Transverse colon (tissue), 4 donors: ENCODE measurements around the gene FAHD1.

Experiments
- EP300 ChIP-seq: sonication (generic); formaldehyde crosslinking; IDR thresholded peaks from one replicate; pipeline ENCODE4 v1.6.1; 2017; ENCODE audit warnings: antibody characterized with exemption, low read depth
- POLR2A ChIP-seq: fragments of 450-650 bp; IDR thresholded peaks from one replicate; pipeline ENCODE4 v1.6.1; 2016; ENCODE audit warnings: antibody characterized with exemption, mild to moderate bottlenecking, moderate library complexity
- POLR2AphosphoS5 ChIP-seq, 3 donors: sonication (generic); formaldehyde crosslinking; IDR thresholded peaks; one replicate each; pipeline ENCODE4 v1.6.1; 2016; ENCODE audit warnings: antibody characterized with exemption in 3 of 3
- TF ChIP-seq, protein P1 (sequence below), 5 experiments: fragments of 200-600 bp in 3 of 5; fragments of 450-650 bp in 2 of 5; sonication (generic) in 3 of 5; IDR thresholded peaks; 1 replicate in 2 of 5; 2 replicates in 3 of 5; pipeline ENCODE4 v1.5.1; 2016 to 2017; ENCODE audit warnings: antibody characterized with exemption in 5 of 5, inconsistent platforms in 3 of 5, mild to moderate bottlenecking in 2 of 5, moderate library complexity in 1 of 5

DNA sequence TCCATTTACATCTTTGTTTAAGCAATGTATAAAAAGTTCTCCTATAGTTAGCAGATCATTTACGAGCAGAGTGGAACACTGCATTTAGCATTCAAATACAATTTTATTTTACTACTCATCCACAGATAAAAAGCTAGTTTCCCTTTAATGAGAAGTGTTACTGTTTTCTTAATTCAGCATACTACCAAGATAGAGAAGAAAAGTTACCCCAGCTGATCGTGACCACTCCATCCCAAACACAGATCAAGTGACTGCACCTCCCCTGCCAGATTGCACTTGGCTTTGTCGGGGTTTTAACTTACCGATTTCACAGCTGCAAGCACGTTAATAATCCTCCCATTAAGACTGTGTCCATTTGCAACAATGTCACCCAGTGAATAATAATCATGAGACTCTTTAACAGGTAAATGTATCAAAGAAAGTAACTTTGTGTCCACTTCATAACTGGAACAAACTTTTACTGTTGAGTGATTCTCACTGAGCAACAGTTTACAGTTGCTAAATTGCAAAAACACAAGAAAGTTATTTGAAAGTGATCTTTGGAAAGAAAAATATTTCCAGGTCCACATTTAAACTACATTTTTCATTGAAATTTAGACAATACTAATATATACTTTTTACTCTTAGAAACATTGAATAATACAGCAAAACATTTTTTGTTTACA, 30.6 kb downstream of the FAHD1 start:
- TF ChIP-seq EP300 (no peak), POLR2A (no peak), POLR2AphosphoS5 (IDR thresholded peaks at IDR 0.05) (no peak)
- TF ChIP-seq, protein P1, sequence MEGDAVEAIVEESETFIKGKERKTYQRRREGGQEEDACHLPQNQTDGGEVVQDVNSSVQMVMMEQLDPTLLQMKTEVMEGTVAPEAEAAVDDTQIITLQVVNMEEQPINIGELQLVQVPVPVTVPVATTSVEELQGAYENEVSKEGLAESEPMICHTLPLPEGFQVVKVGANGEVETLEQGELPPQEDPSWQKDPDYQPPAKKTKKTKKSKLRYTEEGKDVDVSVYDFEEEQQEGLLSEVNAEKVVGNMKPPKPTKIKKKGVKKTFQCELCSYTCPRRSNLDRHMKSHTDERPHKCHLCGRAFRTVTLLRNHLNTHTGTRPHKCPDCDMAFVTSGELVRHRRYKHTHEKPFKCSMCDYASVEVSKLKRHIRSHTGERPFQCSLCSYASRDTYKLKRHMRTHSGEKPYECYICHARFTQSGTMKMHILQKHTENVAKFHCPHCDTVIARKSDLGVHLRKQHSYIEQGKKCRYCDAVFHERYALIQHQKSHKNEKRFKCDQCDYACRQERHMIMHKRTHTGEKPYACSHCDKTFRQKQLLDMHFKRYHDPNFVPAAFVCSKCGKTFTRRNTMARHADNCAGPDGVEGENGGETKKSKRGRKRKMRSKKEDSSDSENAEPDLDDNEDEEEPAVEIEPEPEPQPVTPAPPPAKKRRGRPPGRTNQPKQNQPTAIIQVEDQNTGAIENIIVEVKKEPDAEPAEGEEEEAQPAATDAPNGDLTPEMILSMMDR (IDR thresholded peaks at IDR 0.05): no peak
